Heart left ventricle (tissue), 13 donors: ENCODE results near the gene MICALL2.

Experiments used
- POLR2A ChIP-seq, 2 donors: fragments of 450-650 bp; IDR thresholded peaks; one replicate each; pipeline ENCODE4 v1.6.1; 2017; ENCODE audit warnings: antibody characterized with exemption in 2 of 2, mild to moderate bottlenecking in 2 of 2, moderate library complexity in 2 of 2
- TF ChIP-seq, protein P1 (sequence below), 12 donors: fragments of 200-600 bp; sonication (generic) in 4 of 12; IDR thresholded peaks; one replicate each; pipeline versions ENCODE4 v1.5.0 to v1.8.0; 2018 to 2022; ENCODE audit warnings: antibody characterized with exemption in 12 of 12, mild to moderate bottlenecking in 5 of 12
- donor health status: ischemic (EF 13 %, LVEDD 7.1; RV severe dilation, severe dysfunction).
- donor health status: DM: no; HTN: yes; CAD: no.
- donor health status: DM: no; HTN: no; CAD: no.
- donor health status: ischemic (EF 25% LVEDD 6.9; RV normal size, moderate dysfunction).
- donor health status: ischemic (EF 25% LVEDD 5.7; RV mildly dilated, moderate dysfunction).
- donor health status: ischemic (EF 35%, LVEDD 5.7; RV mildly dilated, moderate dysfunction).
- donor health status: nonischemic (EF 11% LVEDD 7.7; RV severe dilation, severe dysfunction).
- donor health status: DM: yes; HTN: yes; CAD: no.
- donor health status: PGD.
- donor health status: ischemic (EF 29% LVEDD 5.4; RV normal size, mild dysfunction).
- donor health status: nonischemic (EF 23%, LVEDD 6.1; RV moderate dilation, normal function).

DNA sequence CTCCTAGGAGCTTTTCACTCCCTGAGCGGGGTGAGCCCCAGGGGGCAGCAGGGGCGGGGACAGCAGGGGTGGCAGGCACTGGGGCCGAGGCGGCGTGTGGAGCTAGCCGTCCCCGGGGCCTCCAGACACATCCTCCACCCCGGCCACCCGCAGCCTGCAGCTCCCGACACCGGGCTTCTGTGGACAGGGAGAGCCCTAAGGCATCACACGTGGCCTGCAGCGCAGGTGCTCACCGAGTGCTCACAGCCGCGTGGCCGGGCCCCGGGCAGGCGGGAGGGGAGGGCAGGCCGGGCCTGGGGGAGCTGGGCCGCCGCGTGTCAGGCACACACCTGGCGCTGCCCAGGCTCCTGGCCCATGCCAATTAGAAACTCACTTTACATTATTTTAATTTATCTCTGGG lies 51.4 kb downstream of the MICALL2 start:
- TF ChIP-seq, protein P1, sequence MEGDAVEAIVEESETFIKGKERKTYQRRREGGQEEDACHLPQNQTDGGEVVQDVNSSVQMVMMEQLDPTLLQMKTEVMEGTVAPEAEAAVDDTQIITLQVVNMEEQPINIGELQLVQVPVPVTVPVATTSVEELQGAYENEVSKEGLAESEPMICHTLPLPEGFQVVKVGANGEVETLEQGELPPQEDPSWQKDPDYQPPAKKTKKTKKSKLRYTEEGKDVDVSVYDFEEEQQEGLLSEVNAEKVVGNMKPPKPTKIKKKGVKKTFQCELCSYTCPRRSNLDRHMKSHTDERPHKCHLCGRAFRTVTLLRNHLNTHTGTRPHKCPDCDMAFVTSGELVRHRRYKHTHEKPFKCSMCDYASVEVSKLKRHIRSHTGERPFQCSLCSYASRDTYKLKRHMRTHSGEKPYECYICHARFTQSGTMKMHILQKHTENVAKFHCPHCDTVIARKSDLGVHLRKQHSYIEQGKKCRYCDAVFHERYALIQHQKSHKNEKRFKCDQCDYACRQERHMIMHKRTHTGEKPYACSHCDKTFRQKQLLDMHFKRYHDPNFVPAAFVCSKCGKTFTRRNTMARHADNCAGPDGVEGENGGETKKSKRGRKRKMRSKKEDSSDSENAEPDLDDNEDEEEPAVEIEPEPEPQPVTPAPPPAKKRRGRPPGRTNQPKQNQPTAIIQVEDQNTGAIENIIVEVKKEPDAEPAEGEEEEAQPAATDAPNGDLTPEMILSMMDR (IDR thresholded peaks at IDR 0.05), result no peak
- TF ChIP-seq POLR2A (IDR thresholded peaks at IDR 0.05), result no peak
